A673 (cell line): ENCODE results near the gene AURKA. TPM values are rescaled to one million over a fixed set of nuclear protein-coding genes. Genes with fewer than 3 reads are reported as not detected.

Source experiments
- BruUV-seq: library from RNA; stranded (reverse); fragments of 400-500 nt; replicated peaks from 2 replicates; lab custom pipeline; 2021; lab: Mats Ljungman, UMichigan
- CTCF ChIA-PET: fragments of 300-600 bp; sonication (Branson Sonifier 250); formaldehyde crosslinking; loops from one replicate; lab custom pipeline; 2022; ENCODE audit warnings: antibody characterized with exemption; lab: Charles Lee
- POLR2A ChIA-PET: fragments of 300-600 bp; sonication (Branson Sonifier 250); formaldehyde crosslinking; loops from one replicate; lab custom pipeline; 2022; ENCODE audit warnings: antibody characterized with exemption; ENCODE audit not compliant: low non-redundant PET; lab: Charles Lee
- DNase-seq: peaks from one replicate; pipeline ENCODE4 v3.0.0-alpha.2; 2015; ENCODE audit warnings: low spot score
- H3K27ac ChIP-seq: fragments of 200-600 bp; sonication (generic); 2 replicates; pipeline ENCODE4 v1.5.1; 2016; ENCODE audit warnings: mixed run types, low read depth, mild to moderate bottlenecking, mixed read lengths, antibody characterized with exemption, low read length; ENCODE audit not compliant: poor library complexity, severe bottlenecking
- H3K27me3 ChIP-seq: fragments of 200-600 bp; sonication (generic); replicated peaks from 2 replicates; pipeline ENCODE4 v1.6.1; 2017; ENCODE audit warnings: mixed run types, low read depth, mild to moderate bottlenecking, mixed read lengths, antibody characterized with exemption, low read length; ENCODE audit not compliant: insufficient read depth, poor library complexity
- H3K36me3 ChIP-seq: fragments of 200-600 bp; sonication (generic); 2 replicates; pipeline ENCODE4 v1.6.1; 2016; ENCODE audit warnings: mixed run types, mild to moderate bottlenecking, mixed read lengths, antibody characterized with exemption, low read length; ENCODE audit not compliant: insufficient read depth, poor library complexity, severe bottlenecking
- H3K4me1 ChIP-seq: fragments of 200-600 bp; sonication (generic); 2 replicates; pipeline ENCODE4 v1.6.1; 2017; ENCODE audit warnings: mixed run types, mild to moderate bottlenecking, mixed read lengths, antibody characterized with exemption, low read length; ENCODE audit not compliant: insufficient read depth, poor library complexity, severe bottlenecking
- H3K4me3 ChIP-seq: fragments of 200-600 bp; sonication (generic); 2 replicates; pipeline ENCODE4 v1.5.1; 2016; ENCODE audit warnings: low read depth, mixed run types, mild to moderate bottlenecking, mixed read lengths, low read length; ENCODE audit not compliant: poor library complexity, severe bottlenecking
- H3K9me3 ChIP-seq: fragments of 200-600 bp; sonication (generic); 2 replicates; pipeline ENCODE4 v1.6.1; 2016; ENCODE audit warnings: mixed run types, low read depth, mild to moderate bottlenecking, mixed read lengths, antibody characterized with exemption, low read length; ENCODE audit not compliant: poor library complexity, severe bottlenecking
- EZH2 ChIP-seq: fragments of 200-600 bp; sonication (generic); IDR thresholded peaks from 2 replicates; pipeline ENCODE4 v1.6.1; 2017; ENCODE audit warnings: borderline replicate concordance, low read depth, mild to moderate bottlenecking, mixed read lengths, antibody characterized with exemption, low read length; ENCODE audit not compliant: poor library complexity, severe bottlenecking
- intact Hi-C: fragments of 100-400 bp; cut with micrococcal nuclease; formaldehyde crosslinking; loops from one replicate; pipeline ENCODE4 v1.10.0; 2022; ENCODE audit not compliant: unreplicated experiment
- total RNA-seq: library from RNA; stranded (reverse); gene quantifications from 2 replicates; pipeline ENCODE4 v1.2.3, GENCODE V29; 2021
- TF ChIP-seq, protein P1 (sequence below): fragments of 300-800, 200-600 bp; sonication (generic); conservative IDR thresholded peaks from 2 replicates; pipeline ENCODE4 v1.5.1; 2017; ENCODE audit warnings: low read depth, mild to moderate bottlenecking, antibody characterized with exemption, low read length, moderate library complexity, mixed read lengths

Gene AURKA
- total RNA-seq, 1 experiment from 2014 or later = 105 TPM

DNA sequence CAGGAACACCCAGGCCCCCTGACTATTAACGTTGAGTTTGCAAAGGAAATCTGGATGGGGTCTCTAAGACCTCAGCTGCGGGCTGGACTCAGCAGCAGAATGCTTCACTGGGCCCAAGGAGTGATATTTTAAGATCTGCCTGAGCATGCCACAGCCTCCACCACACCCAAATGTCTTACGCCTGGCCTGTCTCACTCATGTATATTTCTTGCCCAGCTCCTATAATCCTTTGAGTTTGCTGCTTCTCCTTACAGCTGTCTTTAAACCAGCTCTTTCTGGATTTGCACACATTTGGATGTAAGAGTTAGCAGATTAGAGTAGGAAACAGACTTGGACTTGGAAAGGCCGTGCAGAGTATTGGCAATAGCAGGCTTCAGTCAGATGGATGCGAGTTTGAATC is 36.4 kb upstream of the AURKA start:
- DNase-seq = no peak
- Histone ChIP-seq H3K4me1 (no peaks in the 10 kb centered on the region), H3K27me3 (no peaks in the 10 kb centered on the region), H3K4me3 (no peak overlapping the region), H3K36me3 (no peaks in the 10 kb centered on the region), H3K27ac (no peak overlapping the region), H3K9me3 (no peaks in the 10 kb centered on the region)
- ChIA-PET CTCF (no interaction called here), POLR2A (no interaction called here)
- no peak for TF ChIP-seq EZH2
- TF ChIP-seq, protein P1, sequence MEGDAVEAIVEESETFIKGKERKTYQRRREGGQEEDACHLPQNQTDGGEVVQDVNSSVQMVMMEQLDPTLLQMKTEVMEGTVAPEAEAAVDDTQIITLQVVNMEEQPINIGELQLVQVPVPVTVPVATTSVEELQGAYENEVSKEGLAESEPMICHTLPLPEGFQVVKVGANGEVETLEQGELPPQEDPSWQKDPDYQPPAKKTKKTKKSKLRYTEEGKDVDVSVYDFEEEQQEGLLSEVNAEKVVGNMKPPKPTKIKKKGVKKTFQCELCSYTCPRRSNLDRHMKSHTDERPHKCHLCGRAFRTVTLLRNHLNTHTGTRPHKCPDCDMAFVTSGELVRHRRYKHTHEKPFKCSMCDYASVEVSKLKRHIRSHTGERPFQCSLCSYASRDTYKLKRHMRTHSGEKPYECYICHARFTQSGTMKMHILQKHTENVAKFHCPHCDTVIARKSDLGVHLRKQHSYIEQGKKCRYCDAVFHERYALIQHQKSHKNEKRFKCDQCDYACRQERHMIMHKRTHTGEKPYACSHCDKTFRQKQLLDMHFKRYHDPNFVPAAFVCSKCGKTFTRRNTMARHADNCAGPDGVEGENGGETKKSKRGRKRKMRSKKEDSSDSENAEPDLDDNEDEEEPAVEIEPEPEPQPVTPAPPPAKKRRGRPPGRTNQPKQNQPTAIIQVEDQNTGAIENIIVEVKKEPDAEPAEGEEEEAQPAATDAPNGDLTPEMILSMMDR = no peak
- no TSS peak for BruUV-seq
- intact Hi-C loops = no loop called here

DNA sequence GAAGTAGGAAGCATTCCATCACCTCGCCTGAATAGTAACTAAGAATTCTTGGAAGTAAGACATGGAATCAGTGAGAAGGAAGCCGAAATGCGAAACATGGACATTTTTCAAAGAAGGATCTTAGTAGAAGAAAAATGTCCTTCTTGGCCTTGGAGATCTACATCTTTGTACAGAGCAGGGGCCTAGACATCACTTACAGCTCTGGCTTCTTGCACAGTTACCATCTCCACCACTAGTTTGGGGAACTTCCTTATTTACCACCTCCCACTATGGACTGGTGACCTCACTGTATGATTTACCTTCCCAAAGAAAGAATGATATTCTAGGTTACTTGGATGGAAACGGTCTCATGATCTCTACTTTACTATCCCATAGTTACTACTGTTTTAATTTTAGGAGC is 35.8 kb upstream of the AURKA start:
- Histone ChIP-seq H3K27me3 (no peaks in the 10 kb centered on the region), H3K36me3 (no peaks in the 10 kb centered on the region)
- POLR2A ChIA-PET = no interaction called here

DNA sequence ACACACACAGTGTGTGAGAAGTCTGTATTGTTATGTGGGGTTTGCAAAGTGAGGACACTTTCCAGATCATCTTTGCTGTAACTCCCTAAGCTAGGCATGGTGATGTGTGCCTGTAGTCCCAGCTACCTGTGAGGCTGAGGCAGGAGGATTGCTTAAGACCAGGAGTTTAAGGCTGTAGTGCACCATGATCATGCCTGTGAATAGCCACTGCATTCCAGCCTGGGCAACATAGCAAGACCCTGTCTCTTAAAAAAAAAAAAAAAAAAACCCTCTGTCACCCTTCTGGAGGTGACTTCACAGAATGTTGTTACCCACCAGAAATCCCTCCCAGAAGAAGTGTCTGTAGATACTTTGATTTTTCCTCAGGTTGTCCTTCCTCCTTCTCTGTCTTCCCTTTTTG is 34.9 kb upstream of the AURKA start:
- no TSS peak for BruUV-seq
- H3K4me3 ChIP-seq = no peak overlapping the region
- no peaks in the 10 kb centered on the region for H3K36me3 ChIP-seq
- no peak for DNase-seq
- CTCF ChIA-PET = no interaction called here
- H3K27ac ChIP-seq = no peak overlapping the region
- TF ChIP-seq EZH2 = no peak
- TF ChIP-seq, protein P1 = no peak
- intact Hi-C loops = no loop called here
- no peaks in the 10 kb centered on the region for H3K9me3 ChIP-seq
- POLR2A ChIA-PET = no interaction called here
- H3K4me1 ChIP-seq = peaks cover 8% of the 10 kb centered on the region
- no peaks in the 10 kb centered on the region for H3K27me3 ChIP-seq

More for the DNA sequence above, 35.8 kb upstream of the AURKA start:
- H3K27ac ChIP-seq = no peak overlapping the region
- no TSS peak for BruUV-seq
- H3K9me3 ChIP-seq = no peaks in the 10 kb centered on the region
- intact Hi-C loops = no loop called here
- H3K4me3 ChIP-seq = no peak overlapping the region
- TF ChIP-seq, protein P1 = no peak
- TF ChIP-seq EZH2 = no peak
- DNase-seq = no peak
- CTCF ChIA-PET = no interaction called here
- H3K4me1 ChIP-seq = peaks cover under 1% of the 10 kb centered on the region
